Adipocyte (in vitro differentiated cells): Measurements from ENCODE around the gene KRTAP27-1.
A peak's percentile ranks its signal among the peaks of the same experiment; 100 is the strongest.

Experiments used
- DNase-seq: peaks from one replicate; pipeline ENCODE4 v3.0.0-alpha.2; 2015; ENCODE audit warnings: low read depth
- H3K27me3 ChIP-seq: replicated peaks from 2 replicates; pipeline ENCODE4 v1.7.0; 2013; ENCODE audit warnings: mild to moderate bottlenecking, low read length, moderate library complexity; ENCODE audit not compliant: control insufficient read depth, insufficient read depth
- H3K36me3 ChIP-seq: 2 replicates; pipeline ENCODE4 v1.7.0; 2013; ENCODE audit warnings: low read length, mild to moderate bottlenecking, moderate library complexity; ENCODE audit not compliant: control insufficient read depth, insufficient read depth, severe bottlenecking
- H3K4me1 ChIP-seq: 2 replicates; pipeline ENCODE4 v1.7.0; 2013; ENCODE audit warnings: mild to moderate bottlenecking, low read length, moderate library complexity; ENCODE audit not compliant: control insufficient read depth, insufficient read depth
- H3K4me3 ChIP-seq: 2 replicates; pipeline ENCODE4 v1.7.0; 2013; ENCODE audit warnings: mild to moderate bottlenecking, low read length, moderate library complexity
- H3K9ac ChIP-seq: 2 replicates; pipeline ENCODE4 v1.7.0; 2013; ENCODE audit warnings: mild to moderate bottlenecking, low read length, moderate library complexity
- H3K9me3 ChIP-seq: 2 replicates; pipeline ENCODE4 v1.7.0; 2013; ENCODE audit warnings: mild to moderate bottlenecking, low read length, moderate library complexity; ENCODE audit not compliant: control insufficient read depth

Gene KRTAP27-1

GRCh38 chr21:30337276-30337744, at the start of gene KRTAP27-1:
TSS of gene KRTAP27-1 (minus strand) at chr21:30337694. CDS start at chr21:30337668, 26 bp downstream.
- H3K9ac ChIP-seq = peak within 1 kb of the TSS; percentile 63
- no peak for DNase-seq
- H3K27me3 ChIP-seq = no peaks in the 10 kb centered on the region
- peaks cover 44% of the 10 kb centered on the region for H3K4me1 ChIP-seq
- no peaks in the 10 kb centered on the region for H3K36me3 ChIP-seq
- peak within 1 kb of the TSS; percentile 18 for H3K4me3 ChIP-seq
- no peaks in the 10 kb centered on the region for H3K9me3 ChIP-seq

GRCh38 chr21:30382201-30382600, 44.7 kb upstream of the KRTAP27-1 start:
- Histone ChIP-seq H3K36me3 (no peaks in the 10 kb centered on the region), H3K27me3 (no peaks in the 10 kb centered on the region), H3K9me3 (no peaks in the 10 kb centered on the region), H3K9ac (no peak overlapping the region), H3K4me1 (no peaks in the 10 kb centered on the region), H3K4me3 (no peak overlapping the region)
- no peak for DNase-seq

- H3K9ac ChIP-seq = no peak within 1 kb of the TSS
- no peaks in the 10 kb centered on the region for H3K36me3 ChIP-seq
- H3K4me3 ChIP-seq = no peak within 1 kb of the TSS
- H3K9me3 ChIP-seq = no peaks in the 10 kb centered on the region
- no peaks in the 10 kb centered on the region for H3K27me3 ChIP-seq
- no peaks in the 10 kb centered on the region for H3K4me1 ChIP-seq
- no peak for DNase-seq
These were observed 34.8 kb upstream of the KRTAP27-1 start, which contains the start of gene KRTAP13-2 for GRCh38 chr21:30372139-30372770. TSS of gene KRTAP13-2 (minus strand) at chr21:30372271. CDS start at chr21:30372213, 58 bp downstream.

GRCh38 chr21:30355906-30356305, 18.4 kb upstream of the KRTAP27-1 start:
- Histone ChIP-seq H3K9ac (no peak overlapping the region), H3K9me3 (no peaks in the 10 kb centered on the region), H3K4me3 (no peak overlapping the region), H3K27me3 (peaks cover 3% of the 10 kb centered on the region), H3K36me3 (no peaks in the 10 kb centered on the region), H3K4me1 (no peaks in the 10 kb centered on the region)
- DNase-seq = no peak

- Histone ChIP-seq H3K36me3 (no peaks in the 10 kb centered on the region), H3K4me3 (no peak overlapping the region), H3K27me3 (no peaks in the 10 kb centered on the region), H3K9me3 (no peaks in the 10 kb centered on the region), H3K4me1 (peaks cover 9% of the 10 kb centered on the region), H3K9ac (no peak overlapping the region)
- DNase-seq = no peak
These were observed 17.0 kb upstream of the KRTAP27-1 start for GRCh38 chr21:30354308-30355005.

GRCh38 chr21:30351534-30351933, 14.0 kb upstream of the KRTAP27-1 start:
- H3K9me3 ChIP-seq = no peaks in the 10 kb centered on the region
- peaks cover 3% of the 10 kb centered on the region for H3K27me3 ChIP-seq
- H3K4me1 ChIP-seq = peaks cover 20% of the 10 kb centered on the region
- no peak overlapping the region for H3K9ac ChIP-seq
- DNase-seq = no peak
- no peaks in the 10 kb centered on the region for H3K36me3 ChIP-seq
- H3K4me3 ChIP-seq = no peak overlapping the region

GRCh38 chr21:30349572-30349971, 12.1 kb upstream of the KRTAP27-1 start:
- H3K36me3 ChIP-seq = no peaks in the 10 kb centered on the region

GRCh38 chr21:30348506-30348905, 11.0 kb upstream of the KRTAP27-1 start, which contains the start of gene KRTAP23-1:
TSS of gene KRTAP23-1 (minus strand) at chr21:30348606. CDS start at chr21:30348606, 0 bp downstream.
- Histone ChIP-seq H3K4me3 (no peak within 1 kb of the TSS), H3K9me3 (peaks cover 7% of the 10 kb centered on the region), H3K27me3 (peaks cover 3% of the 10 kb centered on the region), H3K36me3 (no peaks in the 10 kb centered on the region), H3K9ac (no peak within 1 kb of the TSS), H3K4me1 (peaks cover 20% of the 10 kb centered on the region)
- DNase-seq = no peak

More at GRCh38 chr21:30349572-30349971, 12.1 kb upstream of the KRTAP27-1 start:
- H3K4me3 ChIP-seq = no peak overlapping the region
- peaks cover 20% of the 10 kb centered on the region for H3K4me1 ChIP-seq
- H3K9me3 ChIP-seq = peaks cover 7% of the 10 kb centered on the region
- H3K27me3 ChIP-seq = peaks cover 3% of the 10 kb centered on the region
- H3K9ac ChIP-seq = no peak overlapping the region
- no peak for DNase-seq

- no peak for DNase-seq
These were observed 7.5 kb upstream of the KRTAP27-1 start for GRCh38 chr21:30345014-30345413.

GRCh38 chr21:30340714-30341573, 3.5 kb upstream of the KRTAP27-1 start:
- peaks cover 7% of the 10 kb centered on the region for H3K9me3 ChIP-seq
- no peaks in the 10 kb centered on the region for H3K36me3 ChIP-seq
- H3K4me3 ChIP-seq = no peak overlapping the region
- peak; percentile 46 for DNase-seq
- no peaks in the 10 kb centered on the region for H3K27me3 ChIP-seq
- H3K9ac ChIP-seq = no peak overlapping the region
- H3K4me1 ChIP-seq = peaks cover 43% of the 10 kb centered on the region

More at GRCh38 chr21:30345014-30345413, 7.5 kb upstream of the KRTAP27-1 start:
- Histone ChIP-seq H3K36me3 (no peaks in the 10 kb centered on the region), H3K4me3 (no peak overlapping the region), H3K27me3 (peaks cover 3% of the 10 kb centered on the region), H3K4me1 (peaks cover 21% of the 10 kb centered on the region), H3K9me3 (peaks cover 7% of the 10 kb centered on the region), H3K9ac (no peak overlapping the region)

GRCh38 chr21:30338717-30339116, 1.2 kb upstream of the KRTAP27-1 start:
- peak overlapping the region; percentile 44 for H3K9ac ChIP-seq
- H3K9me3 ChIP-seq = no peaks in the 10 kb centered on the region
- DNase-seq = no peak
- H3K27me3 ChIP-seq = no peaks in the 10 kb centered on the region
- H3K4me3 ChIP-seq = no peak overlapping the region
- H3K4me1 ChIP-seq = peaks cover 44% of the 10 kb centered on the region
- no peaks in the 10 kb centered on the region for H3K36me3 ChIP-seq
